Measurements from ENCODE around the gene NMD3.

DNA sequence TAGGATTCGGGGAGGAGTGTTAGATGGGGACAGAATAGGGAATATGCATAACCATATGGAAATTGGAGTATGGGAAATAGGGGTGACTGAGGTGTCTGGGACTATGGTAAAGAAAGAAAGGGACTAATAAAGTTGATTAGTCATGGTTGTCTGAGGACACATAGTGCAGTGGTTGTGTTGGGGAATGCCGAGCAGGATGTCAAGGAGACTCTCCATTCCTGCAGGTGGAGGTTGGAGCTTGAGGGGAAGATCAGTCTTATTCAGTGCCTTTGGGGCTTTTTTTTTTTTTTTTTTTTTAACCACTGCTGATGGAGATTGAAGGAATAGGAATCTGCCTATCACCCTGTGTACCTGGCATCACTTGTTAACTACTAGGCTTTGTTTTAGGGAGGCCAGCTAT, 10.8 kb downstream of the NMD3 start:
- TF ChIP-seq, protein P1, sequence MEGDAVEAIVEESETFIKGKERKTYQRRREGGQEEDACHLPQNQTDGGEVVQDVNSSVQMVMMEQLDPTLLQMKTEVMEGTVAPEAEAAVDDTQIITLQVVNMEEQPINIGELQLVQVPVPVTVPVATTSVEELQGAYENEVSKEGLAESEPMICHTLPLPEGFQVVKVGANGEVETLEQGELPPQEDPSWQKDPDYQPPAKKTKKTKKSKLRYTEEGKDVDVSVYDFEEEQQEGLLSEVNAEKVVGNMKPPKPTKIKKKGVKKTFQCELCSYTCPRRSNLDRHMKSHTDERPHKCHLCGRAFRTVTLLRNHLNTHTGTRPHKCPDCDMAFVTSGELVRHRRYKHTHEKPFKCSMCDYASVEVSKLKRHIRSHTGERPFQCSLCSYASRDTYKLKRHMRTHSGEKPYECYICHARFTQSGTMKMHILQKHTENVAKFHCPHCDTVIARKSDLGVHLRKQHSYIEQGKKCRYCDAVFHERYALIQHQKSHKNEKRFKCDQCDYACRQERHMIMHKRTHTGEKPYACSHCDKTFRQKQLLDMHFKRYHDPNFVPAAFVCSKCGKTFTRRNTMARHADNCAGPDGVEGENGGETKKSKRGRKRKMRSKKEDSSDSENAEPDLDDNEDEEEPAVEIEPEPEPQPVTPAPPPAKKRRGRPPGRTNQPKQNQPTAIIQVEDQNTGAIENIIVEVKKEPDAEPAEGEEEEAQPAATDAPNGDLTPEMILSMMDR (IDR thresholded peaks at IDR 0.05; ENCODE audit: low read length): no peak
- no peak for TF ChIP-seq EZH2 (IDR thresholded peaks at IDR 0.05; ENCODE audit: borderline replicate concordance, low read length)
